ENCODE measurements around the gene NSD1. TPM values are rescaled to one million over a fixed set of nuclear protein-coding genes. Genes with fewer than 3 reads are reported as not detected.

The NSD1 gene
- total RNA-seq, 1 donor from 2014 or later = 103 TPM

GRCh38 chr5:177123789-177124485 is 9.6 kb upstream of the NSD1 start:
- Mint-ChIP-seq H3K27ac (no peak overlapping the region), H3K4me1 (ENCODE audit: low read depth) (peaks cover 8% of the 10 kb centered on the region), H3K4me3 (ENCODE audit: low read depth) (no peak overlapping the region), H3K27me3 (ENCODE audit: low read depth) (peaks cover 4% of the 10 kb centered on the region), H3K36me3 (ENCODE audit: low read depth) (no peaks in the 10 kb centered on the region), H3K9me3 (no peaks in the 10 kb centered on the region)
- intact Hi-C loops (cut with micrococcal nuclease) = no loop called here
- no peak for DNase-seq (ENCODE audit: low spot score)

GRCh38 chr5:177124486-177124991 is 9.0 kb upstream of the NSD1 start:
- H3K36me3 Mint-ChIP-seq (ENCODE audit: low read depth) = no peaks in the 10 kb centered on the region
- peaks cover 14% of the 10 kb centered on the region for H3K4me1 Mint-ChIP-seq (ENCODE audit: low read depth)
- intact Hi-C loops (cut with micrococcal nuclease) = no loop called here
- no peak for DNase-seq (ENCODE audit: low spot score)
- no peak overlapping the region for H3K27ac Mint-ChIP-seq
- H3K9me3 Mint-ChIP-seq = no peaks in the 10 kb centered on the region
- H3K27me3 Mint-ChIP-seq (ENCODE audit: low read depth) = peaks cover 4% of the 10 kb centered on the region
- H3K4me3 Mint-ChIP-seq (ENCODE audit: low read depth) = no peak overlapping the region

GRCh38 chr5:177126771-177127170 is 6.8 kb upstream of the NSD1 start:
- intact Hi-C loops (cut with micrococcal nuclease) = no loop called here
- DNase-seq (ENCODE audit: low spot score) = no peak
- Mint-ChIP-seq H3K36me3 (ENCODE audit: low read depth) (no peaks in the 10 kb centered on the region), H3K9me3 (no peaks in the 10 kb centered on the region), H3K27me3 (ENCODE audit: low read depth) (peaks cover 4% of the 10 kb centered on the region), H3K4me1 (ENCODE audit: low read depth) (peaks cover 21% of the 10 kb centered on the region), H3K27ac (no peak overlapping the region), H3K4me3 (ENCODE audit: low read depth) (no peak overlapping the region)

GRCh38 chr5:177128551-177128981 is 5.0 kb upstream of the NSD1 start:
- peaks cover 1% of the 10 kb centered on the region for H3K27me3 Mint-ChIP-seq (ENCODE audit: low read depth)
- H3K9me3 Mint-ChIP-seq = no peaks in the 10 kb centered on the region
- H3K27ac Mint-ChIP-seq = peak overlapping the region; percentile 48
- no peaks in the 10 kb centered on the region for H3K36me3 Mint-ChIP-seq (ENCODE audit: low read depth)
- H3K4me1 Mint-ChIP-seq (ENCODE audit: low read depth) = peaks cover 21% of the 10 kb centered on the region
- DNase-seq (ENCODE audit: low spot score) = no peak
- H3K4me3 Mint-ChIP-seq (ENCODE audit: low read depth) = no peak overlapping the region
- intact Hi-C loops (cut with micrococcal nuclease) = no loop called here

GRCh38 chr5:177130211-177131018 is 3.2 kb upstream of the NSD1 start:
- Mint-ChIP-seq H3K27ac (peak overlapping the region; percentile 24), H3K9me3 (no peaks in the 10 kb centered on the region), H3K4me3 (ENCODE audit: low read depth) (no peak overlapping the region), H3K27me3 (ENCODE audit: low read depth) (no peaks in the 10 kb centered on the region), H3K4me1 (ENCODE audit: low read depth) (peaks cover 25% of the 10 kb centered on the region), H3K36me3 (ENCODE audit: low read depth) (peaks cover 10% of the 10 kb centered on the region)
- no peak for DNase-seq (ENCODE audit: low spot score)
- intact Hi-C loops (cut with micrococcal nuclease) = loop anchor here (5.0 kb wide), 2 partner anchors 123 to 172 kb away; partner anchors contain the start of genes PRELID1, RAB24 and UIMC1

- no peaks in the 10 kb centered on the region for H3K9me3 Mint-ChIP-seq
- intact Hi-C loops (cut with micrococcal nuclease) = loop anchor here (5.0 kb wide), 2 partner anchors 124 to 171 kb away; partner anchors contain the start of genes PRELID1, RAB24 and UIMC1
- peak overlapping the region; percentile 24 for H3K27ac Mint-ChIP-seq
- DNase-seq (ENCODE audit: low spot score) = no peak
- peaks cover 15% of the 10 kb centered on the region for H3K36me3 Mint-ChIP-seq (ENCODE audit: low read depth)
- no peak overlapping the region for H3K4me3 Mint-ChIP-seq (ENCODE audit: low read depth)
- H3K27me3 Mint-ChIP-seq (ENCODE audit: low read depth) = no peaks in the 10 kb centered on the region
- peaks cover 28% of the 10 kb centered on the region for H3K4me1 Mint-ChIP-seq (ENCODE audit: low read depth)
Measured at GRCh38 chr5:177131019-177131320, 2.6 kb upstream of the NSD1 start.

GRCh38 chr5:177131352-177132135 is 2.0 kb upstream of the NSD1 start:
- intact Hi-C loops (cut with micrococcal nuclease) = loop anchor here (5.0 kb wide), 2 partner anchors 124 to 171 kb away; partner anchors contain the start of genes PRELID1, RAB24 and UIMC1
- Mint-ChIP-seq H3K4me1 (ENCODE audit: low read depth) (peaks cover 30% of the 10 kb centered on the region), H3K9me3 (no peaks in the 10 kb centered on the region), H3K27me3 (ENCODE audit: low read depth) (no peaks in the 10 kb centered on the region), H3K27ac (peak overlapping the region; percentile 14), H3K4me3 (ENCODE audit: low read depth) (peak overlapping the region; percentile 9), H3K36me3 (ENCODE audit: low read depth) (peaks cover 20% of the 10 kb centered on the region)
- no peak for DNase-seq (ENCODE audit: low spot score)

GRCh38 chr5:177132136-177133095 is 1.2 kb upstream of the NSD1 start:
- DNase-seq (ENCODE audit: low spot score) = peak; percentile 45
- Mint-ChIP-seq H3K4me1 (ENCODE audit: low read depth) (peaks cover 38% of the 10 kb centered on the region), H3K9me3 (no peaks in the 10 kb centered on the region), H3K27me3 (ENCODE audit: low read depth) (no peaks in the 10 kb centered on the region), H3K36me3 (ENCODE audit: low read depth) (peaks cover 28% of the 10 kb centered on the region), H3K27ac (peak overlapping the region; percentile 54), H3K4me3 (ENCODE audit: low read depth) (peak overlapping the region; percentile 50)
- intact Hi-C loops (cut with micrococcal nuclease) = loop anchor here (1.0 to 5.0 kb wide), 4 partner anchors 15 to 170 kb away; partner anchors contain the start of genes PRELID1, RAB24 and UIMC1

GRCh38 chr5:177133853-177134696 is 502 bp downstream of the NSD1 start:
- peak overlapping the region; percentile 88 for H3K4me3 Mint-ChIP-seq (ENCODE audit: low read depth)
- DNase-seq (ENCODE audit: low spot score) = peak; percentile 46
- intact Hi-C loops (cut with micrococcal nuclease) = loop anchor here (1.0 to 5.0 kb wide), 4 partner anchors 17 to 168 kb away; partner anchors contain the start of genes PRELID1, RAB24 and UIMC1
- H3K9me3 Mint-ChIP-seq = no peaks in the 10 kb centered on the region
- peak overlapping the region; percentile 83 for H3K27ac Mint-ChIP-seq
- H3K4me1 Mint-ChIP-seq (ENCODE audit: low read depth) = peaks cover 28% of the 10 kb centered on the region
- H3K36me3 Mint-ChIP-seq (ENCODE audit: low read depth) = peaks cover 39% of the 10 kb centered on the region
- no peaks in the 10 kb centered on the region for H3K27me3 Mint-ChIP-seq (ENCODE audit: low read depth)

GRCh38 chr5:177134697-177135225 is 1.2 kb downstream of the NSD1 start:
- Mint-ChIP-seq H3K36me3 (ENCODE audit: low read depth) (peaks cover 42% of the 10 kb centered on the region), H3K9me3 (no peaks in the 10 kb centered on the region), H3K27ac (peak overlapping the region; percentile 83), H3K4me1 (ENCODE audit: low read depth) (peaks cover 24% of the 10 kb centered on the region), H3K4me3 (ENCODE audit: low read depth) (peak overlapping the region; percentile 88), H3K27me3 (ENCODE audit: low read depth) (no peaks in the 10 kb centered on the region)
- intact Hi-C loops (cut with micrococcal nuclease) = loop anchor here (5.0 kb wide), 2 partner anchors 127 to 168 kb away; partner anchors contain the start of genes PRELID1, RAB24 and UIMC1
- DNase-seq (ENCODE audit: low spot score) = no peak

- peaks cover 37% of the 10 kb centered on the region for H3K4me1 Mint-ChIP-seq (ENCODE audit: low read depth)
- H3K9me3 Mint-ChIP-seq = no peaks in the 10 kb centered on the region
- H3K27ac Mint-ChIP-seq = no peak overlapping the region
- intact Hi-C loops (cut with micrococcal nuclease) = no loop called here
- peaks cover 74% of the 10 kb centered on the region for H3K36me3 Mint-ChIP-seq (ENCODE audit: low read depth)
- no peaks in the 10 kb centered on the region for H3K27me3 Mint-ChIP-seq (ENCODE audit: low read depth)
- no peak overlapping the region for H3K4me3 Mint-ChIP-seq (ENCODE audit: low read depth)
- DNase-seq (ENCODE audit: low spot score) = no peak
Measured at GRCh38 chr5:177140312-177140711, 6.7 kb downstream of the NSD1 start.

Measured in activated T-helper 2 cell treated with anti-CD3 and anti-CD28 coated beads, Interferon-gamma antibody, Interleukin-2, Interleukin-4, amounts not matched to agents 10 μg/mL and 5 μg/mL and 100 μg/mL, durations not matched to agents 14 hours and 24 hours and 36 hours (primary cell).